GM20000 (cell line): ENCODE data around the gene SAG.

Source experiments
- DNase-seq: peaks from one replicate; pipeline ENCODE4 v3.0.0; 2012; ENCODE audit warnings: low spot score
- CTCF ChIP-seq: IDR thresholded peaks from 2 replicates; pipeline ENCODE4 v1.5.1; 2012; ENCODE audit warnings: mild to moderate bottlenecking, control low read depth; ENCODE audit errors: extremely low read depth, missing control alignments

The SAG gene

GRCh38 chr2:233379034-233379433, 71.4 kb downstream of the SAG start:
- DNase-seq = no peak
- TF ChIP-seq CTCF = no peak

GRCh38 chr2:233379441-233379840, 71.8 kb downstream of the SAG start:
- no peak for DNase-seq
- TF ChIP-seq CTCF = no peak

- DNase-seq = no peak
- no peak for TF ChIP-seq CTCF
These were observed 72.7 kb downstream of the SAG start for GRCh38 chr2:233380132-233380895.

- DNase-seq = no peak
- no peak for TF ChIP-seq CTCF
These were observed 73.5 kb downstream of the SAG start for GRCh38 chr2:233380995-233381637.

- DNase-seq = no peak
- no peak for TF ChIP-seq CTCF
These were observed 74.0 kb downstream of the SAG start for GRCh38 chr2:233381638-233381995.

GRCh38 chr2:233384015-233384414, 76.4 kb downstream of the SAG start:
- DNase-seq = no peak
- no peak for TF ChIP-seq CTCF

GRCh38 chr2:233384811-233385488, 77.3 kb downstream of the SAG start:
- no peak for TF ChIP-seq CTCF
- no peak for DNase-seq
